Endothelial cell of umbilical vein (primary cell): ENCODE data around the gene TMEM81. TPM values are rescaled to one million over a fixed set of nuclear protein-coding genes. Genes with fewer than 3 reads are reported as not detected.

Source experiments
- BruUV-seq: library from RNA; stranded (reverse); fragments of 400-500 nt; replicated peaks from 2 replicates; lab custom pipeline; 2021; lab: Mats Ljungman, UMichigan
- CTCF ChIA-PET: fragments of 300-600, 350-600 bp; sonication (Branson Sonifier 250); formaldehyde crosslinking; loops from one replicate; lab custom pipeline; 2021; ENCODE audit warnings: antibody characterized with exemption, inconsistent platforms; lab: Charles Lee
- POLR2A ChIA-PET: fragments of 300-600, 350-600 bp; sonication (Branson Sonifier 250); formaldehyde crosslinking; loops from one replicate; lab custom pipeline; 2021; ENCODE audit warnings: antibody characterized with exemption, inconsistent platforms; lab: Charles Lee
- DNase-seq: peaks from one replicate; pipeline ENCODE4 v3.0.0-alpha.2; 2011; ENCODE audit warnings: low read depth, low spot score
- FAIRE-seq: peaks from 2 replicates; lab custom pipeline; 2011; peaks lifted over from hg19 to GRCh38; lab: Jason Lieb, UNC
- H2AFZ ChIP-seq: 2 replicates; pipeline ENCODE4 v1.6.0; 2012; ENCODE audit warnings: low read depth, low read length, control low read depth, inconsistent platforms
- H3K27ac ChIP-seq: 2 replicates; pipeline ENCODE4 v1.5.1; 2011; ENCODE audit warnings: low read depth, mild to moderate bottlenecking, control low read depth, low read length, moderate library complexity; ENCODE audit not compliant: insufficient read depth
- H3K27me3 ChIP-seq, 2 experiments: 2 replicates each; pipeline versions ENCODE4 v1.6.0 to v1.6.1; 2011; ENCODE audit warnings: low read length in 2 of 2, mixed read lengths in 1 of 2; ENCODE audit not compliant: control insufficient read depth in 2 of 2, insufficient read depth in 2 of 2
- H3K36me3 ChIP-seq, 2 experiments: 2 replicates in 1 of 2; 3 replicates in 1 of 2; pipeline ENCODE4 v1.5.1; 2011; ENCODE audit warnings: low read length in 2 of 2, mild to moderate bottlenecking in 1 of 2, moderate library complexity in 1 of 2; ENCODE audit not compliant: control insufficient read depth in 2 of 2, insufficient read depth in 2 of 2; ENCODE audit errors: extremely low read depth in 1 of 2
- H3K4me1 ChIP-seq: 3 replicates; pipeline ENCODE4 v1.5.1; 2011; ENCODE audit warnings: mild to moderate bottlenecking, low read length; ENCODE audit not compliant: control insufficient read depth, insufficient read depth; ENCODE audit errors: extremely low read depth
- H3K4me2 ChIP-seq: 2 replicates; pipeline ENCODE4 v1.6.1; 2011; ENCODE audit warnings: low read length, control low read depth, mixed read lengths; ENCODE audit not compliant: insufficient read depth
- H3K4me3 ChIP-seq, 3 experiments: fragments of 200-600 bp in 1 of 3; sonication (generic), shearing (Covaris generic) in 1 of 3; replicated peaks in 1 of 3; 2 replicates each; pipeline ENCODE4 v1.5.1; 2011 to 2016; ENCODE audit warnings: control low read depth in 3 of 3, low read length in 3 of 3, mild to moderate bottlenecking in 2 of 3, inconsistent platforms in 1 of 3, low read depth in 1 of 3, moderate library complexity in 1 of 3; ENCODE audit not compliant: insufficient read depth in 1 of 3
- H3K79me2 ChIP-seq: 2 replicates; pipeline ENCODE4 v1.6.0; 2012; ENCODE audit warnings: low read length, inconsistent platforms; ENCODE audit not compliant: control insufficient read depth, insufficient read depth
- H3K9ac ChIP-seq: replicated peaks from 2 replicates; pipeline ENCODE3; 2011; ENCODE audit warnings: low read length, control low read depth; ENCODE audit not compliant: insufficient read depth; ENCODE audit errors: extremely low read depth
- H3K9me1 ChIP-seq: replicated peaks from 3 replicates; pipeline ENCODE4 v1.6.0; 2011; ENCODE audit warnings: mild to moderate bottlenecking, low read length; ENCODE audit not compliant: control insufficient read depth, insufficient read depth; ENCODE audit errors: extremely low read depth
- H3K9me3 ChIP-seq: replicated peaks from 2 replicates; pipeline ENCODE4 v1.5.1; 2012; ENCODE audit warnings: low read length, inconsistent platforms; ENCODE audit not compliant: control insufficient read depth, insufficient read depth
- H4K20me1 ChIP-seq: replicated peaks from 2 replicates; pipeline ENCODE3; 2011; ENCODE audit warnings: mild to moderate bottlenecking, low read length; ENCODE audit not compliant: control insufficient read depth, insufficient read depth; ENCODE audit errors: extremely low read depth
- CTCF ChIP-seq, 2 donors: IDR thresholded peaks; 1 replicate in 1 of 2; 2 replicates in 1 of 2; pipeline ENCODE4 v1.5.1; 2011; ENCODE audit warnings: low read length in 2 of 2, mild to moderate bottlenecking in 2 of 2, moderate library complexity in 2 of 2, control low read depth in 1 of 2, inconsistent platforms in 1 of 2, low read depth in 1 of 2; ENCODE audit not compliant: insufficient read depth in 1 of 2; ENCODE audit errors: extremely low read depth in 1 of 2
- EZH2 ChIP-seq: IDR thresholded peaks from 2 replicates; pipeline ENCODE4 v1.6.1; 2012; ENCODE audit warnings: borderline replicate concordance, low read depth, mild to moderate bottlenecking, moderate library complexity, low read length, inconsistent platforms; ENCODE audit not compliant: severe bottlenecking
- FOS ChIP-seq: IDR thresholded peaks from 2 replicates; pipeline ENCODE4 v1.6.1; 2011; ENCODE audit warnings: mild to moderate bottlenecking, low read length, moderate library complexity, borderline replicate concordance; ENCODE audit not compliant: insufficient read depth
- GATA2 ChIP-seq: IDR thresholded peaks from 2 replicates; pipeline ENCODE4 v1.7.0; 2011; ENCODE audit warnings: low read depth, mild to moderate bottlenecking, moderate library complexity, mixed read lengths, low read length; ENCODE audit not compliant: insufficient read length, insufficient read depth
- JUN ChIP-seq: IDR thresholded peaks from 2 replicates; pipeline ENCODE4 v1.6.1; 2011; ENCODE audit warnings: borderline replicate concordance, low read depth; ENCODE audit not compliant: insufficient read length, insufficient read depth
- MAX ChIP-seq: IDR thresholded peaks from 2 replicates; pipeline ENCODE4 v1.6.1; 2011; ENCODE audit not compliant: insufficient read depth, insufficient read length
- MYC ChIP-seq: IDR thresholded peaks from one replicate; pipeline ENCODE4 v1.6.1; 2011; ENCODE audit warnings: mild to moderate bottlenecking, low read depth, low read length
- POLR2A ChIP-seq: IDR thresholded peaks from 2 replicates; pipeline ENCODE4 v1.6.1; 2012; ENCODE audit warnings: low read depth, mild to moderate bottlenecking, control low read depth, low read length
- POLR2AphosphoS5 ChIP-seq: IDR thresholded peaks from 2 replicates; pipeline ENCODE4 v1.6.1; 2012; ENCODE audit warnings: low read depth, mild to moderate bottlenecking, control low read depth, low read length, moderate library complexity; ENCODE audit not compliant: insufficient read depth
- dilution Hi-C: fragments of 300-500 bp; cut with MboI; formaldehyde crosslinking; loops from one replicate; pipeline ENCODE4 v1.15.0; 2019; ENCODE audit warnings: low sequenced_read_pairs; ENCODE audit not compliant: extremely low pct_ligation_motif_present
- intact Hi-C: fragments of 100-400 bp; cut with micrococcal nuclease; formaldehyde crosslinking; loops from one replicate; pipeline ENCODE4 v1.10.0; 2022
- polyA plus RNA-seq, 4 experiments: library from polyadenylated mRNA; depleted of rRNA in 3 of 4; stranded (reverse) in 3 of 4; unstranded in 1 of 4; fragments of >200 nt; gene quantifications; 2 replicates each; pipeline versions ENCODE4 v1.2.1 to v1.2.3, GENCODE V29; 2011 to 2012; ENCODE audit warnings: missing spikeins in 1 of 4
- total RNA-seq: library from RNA; stranded (reverse); gene quantifications from 2 replicates; pipeline ENCODE4 v1.2.3, GENCODE V29; 2021

Gene TMEM81
- total and polyA plus RNA-seq, 2 donors (not counting 3 experiments of a cell fraction or from before 2014, with no cell fraction given) = 1.5 to 2.9 TPM

- intact Hi-C loops = no loop called here
- H3K36me3 ChIP-seq = no peaks in the 10 kb centered on the region
- POLR2A ChIA-PET = interaction anchor here (0.6 kb wide), 1 partner anchor 434 kb away, joined by 3 read pairs; no protein-coding TSS in a partner anchor
- no peak overlapping the region for H3K4me2 ChIP-seq
- H3K9me3 ChIP-seq = no peaks in the 10 kb centered on the region
- no peak overlapping the region for H2AFZ ChIP-seq
- no peaks in the 10 kb centered on the region for H4K20me1 ChIP-seq
- no peak overlapping the region for H3K27ac ChIP-seq
- H3K9me1 ChIP-seq = no peaks in the 10 kb centered on the region
- no peaks in the 10 kb centered on the region for H3K4me1 ChIP-seq
- H3K27me3 ChIP-seq = no peaks in the 10 kb centered on the region
- no peak for TF ChIP-seq POLR2AphosphoS5
- no peak for TF ChIP-seq MYC
- no peak for TF ChIP-seq GATA2
- no peak for TF ChIP-seq EZH2
- CTCF ChIA-PET = interaction anchor here (1.0 to 5.3 kb wide), 2 partner anchors 14 to 180 kb away, joined by 3 to 63 read pairs; no protein-coding TSS in a partner anchor
- H3K9ac ChIP-seq = no peak overlapping the region
- FAIRE-seq (no peak), DNase-seq (no peak)
- no peaks in the 10 kb centered on the region for H3K79me2 ChIP-seq
- dilution Hi-C loops = no loop called here
- BruUV-seq = no TSS peak
- H3K4me3 ChIP-seq = no peak overlapping the region
Measured at GRCh38 chr1:205075642-205076155, 8.6 kb downstream of the TMEM81 start.

DNA sequence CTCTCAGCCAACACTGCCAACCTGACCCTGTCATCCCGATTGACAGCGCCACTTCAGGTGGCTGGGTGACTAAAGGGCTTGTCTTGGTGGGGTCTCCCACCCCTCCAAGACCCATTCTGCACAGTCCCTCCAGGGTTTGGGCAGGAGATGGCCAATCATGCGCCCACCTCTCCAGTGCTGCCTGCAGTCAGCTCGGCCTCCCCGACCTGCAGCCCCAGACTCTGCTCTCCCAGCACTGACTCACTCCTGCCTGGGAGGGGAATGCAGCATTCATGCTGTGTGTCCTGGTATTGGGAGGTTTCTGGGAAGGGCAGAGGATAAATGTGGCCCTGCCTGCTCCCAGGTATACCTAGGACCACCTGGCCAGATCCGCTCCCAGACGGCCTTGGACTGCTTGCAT, 9.7 kb downstream of the TMEM81 start:
- Histone ChIP-seq H3K4me2 (no peak overlapping the region), H3K27ac (no peak overlapping the region), H3K9ac (no peak overlapping the region), H4K20me1 (no peaks in the 10 kb centered on the region), H3K9me3 (no peaks in the 10 kb centered on the region), H3K27me3 (no peaks in the 10 kb centered on the region), H3K4me3 (no peak overlapping the region), H3K36me3 (no peaks in the 10 kb centered on the region), H2AFZ (no peak overlapping the region), H3K79me2 (no peaks in the 10 kb centered on the region), H3K4me1 (no peaks in the 10 kb centered on the region), H3K9me1 (no peaks in the 10 kb centered on the region)
- intact Hi-C loops = no loop called here
- dilution Hi-C loops = no loop called here
- ChIA-PET CTCF (interaction anchor here (5.3 kb wide), 1 partner anchor 12 kb away, joined by 63 read pairs; no protein-coding TSS in a partner anchor), POLR2A (no interaction called here)
- DNase-seq (no peak), FAIRE-seq (no peak)
- TF ChIP-seq MAX (no peak), POLR2A (no peak), JUN (no peak), EZH2 (no peak), GATA2 (no peak), FOS (no peak), POLR2AphosphoS5 (no peak), MYC (no peak), CTCF (IDR thresholded peaks at IDR 0.05; ENCODE audit: extremely low read depth in 1 of 2, insufficient read depth in 1 of 2, low read depth in 1 of 2, low read length in 2 of 2) (no peak)
- no TSS peak for BruUV-seq
